ENCODE data around the gene PAK5.

- no peak for TF ChIP-seq CTCF (IDR thresholded peaks at IDR 0.05)
- no peak for TF ChIP-seq POLR2A (IDR thresholded peaks at IDR 0.05)
Observed at GRCh38 chr20:9555781-9556180, 283.1 kb downstream of the PAK5 start.
